ENCODE measurements around the gene BTRC. TPM values are rescaled to one million over a fixed set of nuclear protein-coding genes. Genes with fewer than 3 reads are reported as not detected.
"Not testable (repeated sequence)": the region's sequence is repeated elsewhere in the genome, so short reads cannot be mapped to it uniquely, and the experiment has no call there.

BTRC gene
- total RNA-seq, 1 experiment from 2014 or later, result 10.7 TPM

- no peak for DNase-seq (ENCODE audit: low spot score)
These were observed 32.8 kb downstream of the BTRC start for GRCh38 chr10:101386659-101387259.

GRCh38 chr10:101388676-101389276 lies 34.8 kb downstream of the BTRC start:
- DNase-seq (ENCODE audit: low spot score), result no peak

GRCh38 chr10:101389532-101389931 lies 35.6 kb downstream of the BTRC start:
- not testable (repeated sequence) for DNase-seq (ENCODE audit: low spot score)

GRCh38 chr10:101389986-101390531 lies 36.1 kb downstream of the BTRC start:
- DNase-seq (ENCODE audit: low spot score), result no peak

- DNase-seq (ENCODE audit: low spot score), result no peak
These were observed 39.4 kb downstream of the BTRC start for GRCh38 chr10:101393378-101393777.

- no peak for DNase-seq (ENCODE audit: low spot score)
These were observed 40.7 kb downstream of the BTRC start for GRCh38 chr10:101394524-101395133.

GRCh38 chr10:101397140-101397539 lies 43.2 kb downstream of the BTRC start:
- peak; percentile 4 for DNase-seq (ENCODE audit: low spot score)

GRCh38 chr10:101400585-101400984 lies 46.6 kb downstream of the BTRC start:
- no peak for DNase-seq (ENCODE audit: low spot score)

- DNase-seq (ENCODE audit: low spot score), result no peak
These were observed 48.7 kb downstream of the BTRC start for GRCh38 chr10:101402711-101403110.

GRCh38 chr10:101403161-101403560 lies 49.2 kb downstream of the BTRC start:
- DNase-seq (ENCODE audit: low spot score), result no peak

GRCh38 chr10:101405001-101405400 lies 51.0 kb downstream of the BTRC start:
- no peak for DNase-seq (ENCODE audit: low spot score)

GRCh38 chr10:101411598-101411997 lies 57.6 kb downstream of the BTRC start:
- no peak for DNase-seq (ENCODE audit: low spot score)

GRCh38 chr10:101414034-101414433 lies 60.1 kb downstream of the BTRC start:
- DNase-seq (ENCODE audit: low spot score), result no peak

- DNase-seq (ENCODE audit: low spot score), result no peak
These were observed 61.9 kb downstream of the BTRC start for GRCh38 chr10:101415884-101416283.

- not testable (repeated sequence) for DNase-seq (ENCODE audit: low spot score)
These were observed 68.0 kb downstream of the BTRC start for GRCh38 chr10:101421967-101422366.

- no peak for DNase-seq (ENCODE audit: low spot score)
These were observed 71.6 kb downstream of the BTRC start for GRCh38 chr10:101425535-101425934.

- DNase-seq (ENCODE audit: low spot score), result no peak
These were observed 74.1 kb downstream of the BTRC start for GRCh38 chr10:101428036-101428435.

- DNase-seq (ENCODE audit: low spot score), result no peak
These were observed 75.5 kb downstream of the BTRC start for GRCh38 chr10:101429423-101429822.

GRCh38 chr10:101436302-101436701 lies 82.3 kb downstream of the BTRC start:
- DNase-seq (ENCODE audit: low spot score), result no peak

- no peak for DNase-seq (ENCODE audit: low spot score)
These were observed 85.0 kb downstream of the BTRC start for GRCh38 chr10:101438881-101439391.

- DNase-seq (ENCODE audit: low spot score), result peak; percentile 74
These were observed 87.8 kb downstream of the BTRC start for GRCh38 chr10:101441541-101442455.

- DNase-seq (ENCODE audit: low spot score), result no peak
These were observed 88.5 kb downstream of the BTRC start for GRCh38 chr10:101442456-101442800.
